ENCODE measurements around the gene NPFF. TPM values are rescaled to one million over a fixed set of nuclear protein-coding genes. Genes with fewer than 3 reads are reported as not detected.

Gene NPFF
- total RNA-seq, 4 donors from 2014 or later: not detected

- ATAC-seq (ENCODE audit: low FRiP score) (no peak), DNase-seq (ENCODE audit: low spot score) (no peak)
- TF ChIP-seq CTCF (IDR thresholded peaks at IDR 0.05): no peak
Observed at GRCh38 chr12:53530061-53530460, 22.8 kb upstream of the NPFF start.

GRCh38 chr12:53524476-53524875 lies 17.2 kb upstream of the NPFF start:
- ATAC-seq (ENCODE audit: low FRiP score): no peak
- no peak for TF ChIP-seq CTCF (IDR thresholded peaks at IDR 0.05)

GRCh38 chr12:53523131-53523530 lies 15.8 kb upstream of the NPFF start:
- DNase-seq (ENCODE audit: low spot score): no peak
- no peak for ATAC-seq (ENCODE audit: low FRiP score)
- TF ChIP-seq CTCF (IDR thresholded peaks at IDR 0.05): no peak

More at GRCh38 chr12:53524476-53524875, 17.2 kb upstream of the NPFF start:
- no peak for DNase-seq (ENCODE audit: low spot score)

GRCh38 chr12:53518381-53518780 lies 11.1 kb upstream of the NPFF start:
- no peak for TF ChIP-seq CTCF (IDR thresholded peaks at IDR 0.05)

GRCh38 chr12:53516758-53517455 lies 9.6 kb upstream of the NPFF start:
- no peak for TF ChIP-seq CTCF (IDR thresholded peaks at IDR 0.05)
- no peak for ATAC-seq (ENCODE audit: low FRiP score)
- no peak for DNase-seq (ENCODE audit: low spot score)

More at GRCh38 chr12:53518381-53518780, 11.1 kb upstream of the NPFF start:
- ATAC-seq (ENCODE audit: low FRiP score): no peak
- no peak for DNase-seq (ENCODE audit: low spot score)

GRCh38 chr12:53515291-53515680 lies 8.0 kb upstream of the NPFF start:
- no peak for TF ChIP-seq CTCF (IDR thresholded peaks at IDR 0.05)
- ATAC-seq (ENCODE audit: low FRiP score): no peak

GRCh38 chr12:53514628-53515290 lies 7.5 kb upstream of the NPFF start:
- DNase-seq (ENCODE audit: low spot score) (no peak), ATAC-seq (ENCODE audit: low FRiP score) (no peak)
- TF ChIP-seq CTCF (IDR thresholded peaks at IDR 0.05): no peak

More at GRCh38 chr12:53515291-53515680, 8.0 kb upstream of the NPFF start:
- DNase-seq (ENCODE audit: low spot score): no peak
